GM21447 (cell line): ENCODE data around the gene GLRB.
"Not testable (repeated sequence)": the region's sequence is repeated elsewhere in the genome, so short reads cannot be mapped to it uniquely, and the experiment has no call there.

Experiments used
- ATAC-seq: cut with Tn5 transposase; IDR thresholded peaks from one replicate; pipeline ENCODE4 v1.9.1; 2021; ENCODE audit not compliant: unreplicated experiment

Gene GLRB

DNA sequence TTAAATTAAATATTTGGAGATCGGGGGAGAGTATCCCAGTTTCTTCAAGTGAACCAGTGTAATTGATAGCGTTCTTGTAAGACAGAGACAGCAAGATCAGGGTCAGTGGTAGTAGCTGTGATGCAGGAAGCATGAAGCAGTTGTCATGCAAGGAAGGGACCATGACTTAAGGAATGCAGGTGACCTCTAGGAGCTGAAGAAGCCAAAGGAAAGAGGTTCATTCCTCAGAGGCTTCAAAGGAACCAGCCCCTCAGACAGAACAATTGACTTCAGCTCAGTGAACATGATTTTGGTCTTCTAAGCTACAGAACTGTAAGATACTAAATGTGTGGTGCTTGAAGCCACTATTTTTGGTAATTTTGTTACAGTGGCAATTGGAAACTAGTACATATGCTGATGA, 51.6 kb downstream of the GLRB start:
- no peak for ATAC-seq

DNA sequence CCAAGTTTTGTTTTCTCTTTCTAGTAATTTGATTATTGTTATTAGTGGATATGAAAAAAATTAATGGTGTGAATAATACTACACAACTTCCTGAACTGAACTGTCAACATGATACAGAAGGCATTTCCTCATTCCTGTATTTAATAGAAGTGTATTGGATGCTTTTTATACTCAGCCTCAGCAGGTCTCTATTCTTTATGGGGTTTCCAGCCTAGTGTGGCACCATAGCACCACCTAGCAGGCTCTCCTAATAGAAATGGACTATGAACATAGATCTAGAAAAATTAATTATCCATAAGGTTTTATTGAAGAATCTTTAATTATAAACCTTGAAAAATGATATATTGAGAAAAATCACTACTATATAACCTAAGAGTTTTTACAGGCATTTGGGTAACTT, 52.4 kb downstream of the GLRB start:
- no peak for ATAC-seq

DNA sequence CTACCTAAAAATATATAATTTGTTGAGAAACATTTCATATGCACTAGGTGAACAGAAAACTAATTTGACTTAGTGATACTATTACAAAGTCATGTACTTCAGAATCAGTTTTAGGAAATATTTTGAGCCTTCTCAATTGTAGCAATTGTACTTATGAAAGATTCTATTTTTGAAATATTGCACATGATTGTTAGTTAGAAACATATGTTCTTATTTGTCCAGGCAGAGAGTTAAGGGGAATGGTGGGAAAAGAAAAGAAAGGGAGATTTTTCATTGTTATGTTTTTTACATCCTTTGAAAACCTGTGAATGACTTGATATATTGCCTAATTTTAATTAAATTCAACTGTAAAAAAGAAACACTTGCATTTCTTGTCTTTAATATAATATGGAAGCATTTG, 66.0 kb downstream of the GLRB start:
- ATAC-seq, result no peak

DNA sequence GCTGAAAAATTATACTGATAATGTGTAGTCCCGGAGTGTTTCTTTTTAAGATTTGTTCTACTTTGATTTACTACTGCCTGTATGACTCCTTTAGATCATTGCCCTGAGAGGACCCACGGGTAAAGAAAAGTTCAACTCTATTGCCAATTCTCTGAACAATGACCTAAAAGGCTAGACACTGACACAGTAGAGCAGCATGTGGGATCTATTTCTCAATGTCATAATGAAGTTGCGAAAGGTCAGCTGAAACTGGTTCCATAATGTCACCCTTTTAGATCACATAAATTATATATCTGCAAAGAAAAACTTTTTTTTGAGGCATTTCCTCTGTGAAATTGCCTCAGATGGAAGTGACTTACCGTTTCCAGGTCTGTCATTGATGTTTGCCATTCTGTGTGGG, 67.4 kb downstream of the GLRB start:
- ATAC-seq, result no peak

DNA sequence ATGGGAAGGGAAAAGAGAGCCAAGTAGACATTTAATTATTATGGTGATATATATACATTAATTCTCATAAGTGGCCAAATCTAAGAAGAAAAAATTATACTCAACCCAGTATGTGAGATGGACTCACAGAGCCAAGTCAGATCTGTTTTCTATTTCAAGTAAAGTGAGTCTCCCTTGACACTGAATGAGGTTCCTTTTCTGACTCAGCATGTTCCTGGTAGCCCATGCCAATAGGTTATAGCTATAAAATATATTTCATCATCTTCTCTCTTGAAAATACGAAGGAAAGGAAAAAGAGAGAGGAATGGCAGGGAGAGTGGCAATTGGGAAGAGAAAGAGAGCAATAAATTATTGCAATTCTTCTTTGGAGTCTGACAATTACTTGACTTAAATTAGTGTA, 75.8 kb downstream of the GLRB start:
- ATAC-seq, result no peak

DNA sequence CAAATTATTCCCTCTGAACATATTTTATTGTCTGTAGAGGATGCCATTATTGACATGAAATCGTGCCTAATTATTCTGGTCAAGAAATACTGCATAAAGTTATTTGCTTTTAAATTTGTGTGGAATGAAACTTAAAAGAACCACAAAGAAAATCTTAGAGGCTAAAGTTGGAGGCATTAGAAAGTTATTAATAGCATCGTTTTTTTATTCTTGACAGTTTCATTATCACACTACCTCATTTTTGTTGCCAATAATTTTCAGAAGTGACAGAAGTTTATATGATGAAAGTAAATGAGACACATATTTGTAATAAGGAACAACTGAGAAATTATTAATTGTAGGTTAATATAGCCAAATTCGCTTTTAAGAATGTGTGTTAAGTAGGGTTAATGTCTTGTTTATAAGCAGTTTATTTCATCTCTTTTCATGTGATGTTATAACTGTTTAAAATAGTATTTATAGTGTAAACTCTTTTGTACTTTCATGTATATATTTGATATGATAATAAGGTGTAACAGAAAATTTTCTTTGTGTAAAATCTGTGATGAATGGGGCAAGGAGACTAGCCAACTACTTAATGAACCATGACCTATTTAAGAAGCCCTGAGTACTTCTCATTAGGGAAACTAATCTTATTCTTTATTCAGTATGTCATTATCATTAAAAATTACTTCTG, 90.1 kb downstream of the GLRB start:
- no peak for ATAC-seq

DNA sequence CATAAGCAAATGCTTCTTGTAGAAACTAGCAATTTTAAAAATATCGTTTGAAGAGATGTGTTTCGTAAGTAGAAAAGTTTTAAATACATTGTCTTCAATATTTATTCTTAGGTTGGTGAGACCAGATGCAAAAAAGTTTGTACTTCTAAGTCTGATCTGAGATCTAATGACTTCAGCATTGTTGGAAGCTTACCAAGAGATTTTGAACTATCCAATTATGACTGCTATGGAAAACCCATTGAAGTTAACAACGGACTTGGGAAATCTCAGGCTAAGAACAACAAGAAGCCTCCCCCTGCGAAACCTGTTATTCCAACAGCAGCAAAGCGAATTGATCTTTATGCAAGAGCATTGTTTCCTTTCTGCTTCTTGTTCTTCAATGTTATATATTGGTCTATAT, 94.4 kb downstream of the GLRB start:
- ATAC-seq, result no peak

DNA sequence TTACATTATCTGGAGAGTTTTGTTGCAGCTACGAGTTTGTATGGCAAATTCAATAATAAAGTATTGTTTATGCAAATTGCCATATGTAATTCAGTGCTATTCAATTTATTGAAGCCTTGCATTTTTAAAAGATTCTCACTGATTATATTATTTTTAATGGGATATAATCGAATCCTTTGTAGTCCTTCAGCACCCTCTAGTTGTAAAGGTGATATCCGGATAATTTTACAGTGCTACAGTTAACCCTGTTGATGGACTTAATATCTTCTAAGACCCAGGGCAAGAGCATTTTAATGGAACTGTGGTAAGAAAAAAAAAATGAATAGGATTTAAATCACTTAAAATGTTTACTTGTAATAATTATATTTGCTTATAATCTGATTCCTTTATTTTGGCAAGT, 96.1 kb downstream of the GLRB start:
- no peak for ATAC-seq

DNA sequence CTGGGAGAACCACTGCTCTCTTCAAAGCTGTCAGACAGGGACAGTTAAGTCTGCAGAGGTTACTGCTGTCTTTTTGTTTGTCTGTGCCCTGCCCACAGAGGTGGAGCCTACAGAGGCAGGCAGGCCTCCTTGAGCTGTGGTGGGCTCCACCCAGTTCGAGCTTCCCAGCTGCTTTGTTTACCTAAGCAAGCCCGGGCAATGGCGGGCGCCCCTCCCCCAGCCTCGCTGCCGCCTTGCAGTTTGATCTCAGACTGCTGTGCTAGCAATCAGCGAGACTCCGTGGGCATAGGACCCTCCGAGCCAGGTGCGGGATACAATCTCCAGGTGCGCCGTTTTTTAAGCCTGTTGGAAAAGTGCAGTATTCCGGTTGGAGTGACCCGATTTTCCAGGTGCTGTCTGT, 104.3 kb downstream of the GLRB start:
- ATAC-seq, result not testable (repeated sequence)

DNA sequence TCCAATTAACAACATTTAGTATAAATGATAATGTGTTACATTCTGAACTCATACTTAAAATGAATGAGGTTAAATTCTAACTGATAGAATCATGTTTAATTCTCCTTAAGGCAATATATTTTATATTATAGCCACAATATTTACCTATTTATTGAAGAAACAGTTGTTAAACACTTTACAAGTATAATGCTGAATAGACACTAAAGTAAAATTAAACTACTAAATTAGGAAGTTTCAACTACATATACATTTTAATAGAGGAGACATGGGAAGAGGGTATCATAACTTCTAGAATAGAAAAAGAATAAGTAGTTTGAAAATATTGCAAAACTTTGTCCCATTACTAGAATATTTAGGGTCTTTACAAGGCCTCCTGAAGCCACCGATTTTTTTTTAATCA, 108.3 kb downstream of the GLRB start:
- ATAC-seq, result no peak

DNA sequence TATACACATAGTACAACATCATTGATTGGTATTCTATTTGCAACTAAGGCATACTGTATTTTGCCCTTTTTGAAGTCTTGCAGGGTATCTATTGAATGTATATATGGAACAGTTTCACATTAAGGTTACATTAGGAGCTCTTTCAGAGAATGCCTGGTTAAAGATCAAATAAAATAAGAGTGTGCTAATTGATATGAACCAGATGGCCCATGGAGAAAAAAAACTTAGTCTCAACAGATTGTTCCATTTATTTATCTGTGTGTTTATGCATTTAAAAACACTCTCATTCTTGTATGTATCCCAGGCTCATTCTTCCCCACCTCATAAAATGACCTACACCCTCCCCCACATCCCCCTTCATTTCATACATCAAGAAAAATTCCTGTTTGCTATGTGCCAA, 109.4 kb downstream of the GLRB start:
- no peak for ATAC-seq

DNA sequence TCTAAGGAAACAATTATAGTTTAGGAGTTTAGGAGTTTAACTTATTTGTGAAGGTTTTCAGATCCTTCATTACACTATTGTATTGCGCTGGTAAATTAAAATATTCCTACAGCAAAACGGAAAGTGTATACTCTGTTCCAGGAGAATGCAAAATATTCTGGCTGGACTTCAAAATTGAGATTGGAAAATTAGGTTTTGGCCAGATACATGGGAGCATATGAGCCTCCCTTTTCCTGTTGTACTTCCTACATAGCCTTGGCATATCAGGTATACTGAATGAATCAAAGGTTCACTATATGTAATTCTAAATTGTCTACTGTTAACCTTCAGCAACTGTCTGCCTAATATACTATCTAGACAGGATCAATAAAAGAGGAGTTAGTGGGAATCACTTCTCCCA, 119.4 kb downstream of the GLRB start:
- no peak for ATAC-seq

DNA sequence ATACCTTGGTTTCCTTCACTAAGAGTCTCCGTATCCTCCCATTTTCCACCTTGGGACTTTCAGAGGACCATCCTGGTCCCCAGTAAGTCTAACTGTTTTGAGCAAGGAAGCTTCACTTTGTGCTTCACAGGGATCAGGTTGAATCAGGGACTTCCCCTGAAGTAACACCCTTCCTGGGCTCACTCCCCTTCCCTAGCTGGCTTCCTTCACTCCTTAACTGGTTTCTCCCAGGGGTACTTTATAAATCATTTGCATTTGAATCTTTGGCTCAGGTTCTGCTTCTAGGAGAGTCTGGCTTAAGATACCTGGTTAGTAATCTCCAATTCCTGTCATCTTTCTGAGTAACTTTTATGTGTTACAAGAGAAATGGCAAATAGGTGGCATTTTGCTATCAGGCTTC, 120.1 kb downstream of the GLRB start:
- no peak for ATAC-seq

DNA sequence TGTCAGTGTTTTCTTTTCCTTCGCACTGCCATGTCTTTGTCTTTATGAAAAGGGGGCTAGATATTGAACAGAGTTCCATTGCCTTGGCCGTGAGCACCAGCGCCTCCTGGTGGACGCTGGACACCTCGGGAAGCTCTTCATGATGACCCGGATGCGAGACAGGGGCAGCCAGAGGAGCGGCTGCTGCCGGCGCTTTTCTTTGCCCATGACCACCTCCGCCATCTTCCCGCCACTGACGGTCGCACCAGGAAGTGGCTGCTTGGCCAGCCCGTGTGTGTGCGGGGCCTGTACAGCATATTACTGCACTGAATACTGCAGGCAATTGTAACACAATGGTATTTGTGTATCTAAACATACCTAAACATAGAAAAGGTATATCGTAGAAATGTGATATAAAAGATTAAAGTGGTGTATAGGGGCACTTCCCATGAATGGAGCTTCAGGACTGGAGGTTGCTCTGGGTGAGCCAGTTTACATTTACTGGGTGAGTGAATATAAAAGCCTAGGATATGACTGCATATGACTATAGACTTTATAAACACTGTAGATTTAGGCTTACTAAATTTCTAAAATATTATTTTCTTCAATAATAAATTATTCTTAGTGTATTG, 128.8 kb downstream of the GLRB start:
- no peak for ATAC-seq

DNA sequence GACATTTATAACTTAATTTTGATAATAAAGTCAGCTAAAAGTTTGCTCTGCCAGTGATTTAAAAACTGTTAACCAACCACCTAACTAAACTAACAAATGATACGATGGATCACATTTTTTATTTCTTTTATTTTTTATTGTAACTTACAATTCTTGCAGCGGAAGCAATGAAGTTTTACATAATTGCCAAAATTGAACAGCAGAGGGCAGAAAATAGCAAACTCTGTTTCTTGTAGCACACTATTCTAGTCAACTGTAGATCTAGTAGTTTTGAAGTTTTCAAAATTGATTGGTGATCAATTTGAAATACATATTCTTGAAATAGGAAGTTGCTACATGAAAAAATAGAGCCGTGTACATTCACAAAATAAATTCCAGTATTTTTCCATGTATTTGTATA, 141.8 kb downstream of the GLRB start:
- ATAC-seq, result no peak

DNA sequence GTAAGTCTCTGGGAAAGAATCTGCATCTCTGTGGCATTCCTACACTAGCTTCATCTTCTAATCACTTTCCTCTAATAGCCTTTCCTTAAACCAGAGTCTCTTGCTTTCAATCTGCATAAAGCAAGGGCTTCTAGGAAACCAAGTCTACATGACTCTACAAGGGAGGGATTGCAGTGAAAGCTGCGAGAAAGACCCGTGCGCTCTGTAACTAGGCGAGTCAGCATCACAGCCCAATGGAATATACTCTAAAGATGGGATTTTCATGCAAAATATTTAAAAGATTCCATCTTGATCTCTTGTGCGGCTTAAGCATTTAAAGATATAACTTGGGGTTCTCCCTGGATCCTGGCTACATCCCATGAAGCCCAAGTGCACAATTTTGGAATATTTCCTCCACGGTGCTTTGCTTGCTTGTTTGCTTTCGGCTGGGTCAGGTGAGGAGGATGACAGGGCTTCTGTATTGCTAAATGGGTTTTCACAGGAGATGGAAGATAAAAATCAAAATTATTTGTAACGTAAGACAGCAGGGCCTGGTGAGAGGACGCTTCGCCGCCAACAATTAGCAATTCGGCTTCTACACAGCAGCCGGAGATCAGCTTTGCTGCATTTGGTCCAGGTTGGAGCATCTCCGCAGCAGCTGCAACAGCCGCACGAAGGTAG, 143.9 kb downstream of the GLRB start:
- no peak for ATAC-seq

DNA sequence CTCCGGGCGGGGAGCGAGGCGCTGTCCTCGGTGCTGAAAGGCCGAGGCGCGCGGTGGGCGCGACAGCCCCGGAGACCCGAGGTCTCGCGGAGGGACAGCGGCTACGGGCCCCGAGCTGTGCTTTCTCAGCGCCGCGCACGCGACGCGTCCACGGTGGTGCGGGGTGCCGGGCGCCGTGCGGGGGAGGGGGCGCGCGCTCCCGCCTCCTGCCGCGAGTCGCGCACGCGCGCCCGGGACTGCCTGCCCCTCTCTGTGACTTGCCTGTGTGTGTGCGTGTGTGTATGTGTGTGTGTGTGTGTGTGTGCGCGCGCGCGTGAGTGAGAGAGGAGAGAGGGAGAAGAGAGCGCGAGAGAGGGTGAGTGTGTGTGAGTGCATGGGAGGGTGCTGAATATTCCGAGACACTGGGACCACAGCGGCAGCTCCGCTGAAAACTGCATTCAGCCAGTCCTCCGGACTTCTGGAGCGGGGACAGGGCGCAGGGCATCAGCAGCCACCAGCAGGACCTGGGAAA, 144.5 kb downstream of the GLRB start, which contains the start of gene GRIA2:
Gene GRIA2, plus strand, starts transcription at position 358 of the 511 bp plus-strand sequence. CDS start 315 bp downstream, outside the sequence.
- ATAC-seq, result no peak

DNA sequence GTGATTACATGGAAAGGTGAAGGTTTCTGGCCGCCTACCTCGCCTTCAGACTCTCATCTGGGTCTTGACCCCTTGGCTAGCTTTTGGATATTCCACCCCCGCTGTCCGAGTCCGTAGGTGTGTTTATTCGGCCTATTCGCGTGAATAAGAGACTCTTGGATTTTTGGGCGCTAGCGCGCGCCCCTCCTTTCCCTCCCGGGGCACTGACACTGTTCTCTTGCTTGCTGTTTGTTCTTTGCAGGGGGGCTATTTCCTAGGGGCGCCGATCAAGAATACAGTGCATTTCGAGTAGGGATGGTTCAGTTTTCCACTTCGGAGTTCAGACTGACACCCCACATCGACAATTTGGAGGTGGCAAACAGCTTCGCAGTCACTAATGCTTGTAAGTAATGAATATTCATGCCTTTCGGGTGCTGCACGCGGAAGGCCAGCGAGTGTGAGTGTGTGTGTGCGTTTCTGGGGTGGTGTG, 145.5 kb downstream of the GLRB start:
- no peak for ATAC-seq
